Glutamatergic neuron (in vitro differentiated cells): ENCODE measurements around the gene RADIL. TPM values are rescaled to one million over a fixed set of nuclear protein-coding genes. Genes with fewer than 3 reads are reported as not detected.

ENCODE experiments used
- DNase-seq: peaks from one replicate; pipeline ENCODE4 v3.0.0; 2022
- H3K27ac Mint-ChIP-seq: one replicate; pipeline ENCODE4 v1.8.0; 2020; ENCODE audit warnings: mild to moderate bottlenecking, mixed read lengths, inconsistent platforms; ENCODE audit not compliant: unreplicated experiment
- H3K27me3 Mint-ChIP-seq: one replicate; pipeline ENCODE4 v1.8.0; 2020; ENCODE audit warnings: mild to moderate bottlenecking, moderate library complexity, mixed read lengths, inconsistent platforms; ENCODE audit not compliant: unreplicated experiment
- H3K36me3 Mint-ChIP-seq: one replicate; pipeline ENCODE4 v1.8.0; 2020; ENCODE audit warnings: mild to moderate bottlenecking, mixed read lengths, inconsistent platforms; ENCODE audit not compliant: unreplicated experiment
- H3K4me1 Mint-ChIP-seq: one replicate; pipeline ENCODE4 v1.8.0; 2020; ENCODE audit warnings: mild to moderate bottlenecking, low read depth, mixed read lengths, inconsistent platforms; ENCODE audit not compliant: unreplicated experiment
- H3K4me3 Mint-ChIP-seq: one replicate; pipeline ENCODE4 v1.8.0; 2020; ENCODE audit warnings: mild to moderate bottlenecking, mixed read lengths, inconsistent platforms; ENCODE audit not compliant: unreplicated experiment
- H3K9me3 Mint-ChIP-seq: one replicate; pipeline ENCODE4 v1.8.0; 2020; ENCODE audit warnings: mild to moderate bottlenecking, moderate library complexity, mixed read lengths, inconsistent platforms; ENCODE audit not compliant: unreplicated experiment
- total RNA-seq: library from RNA; stranded (reverse); fragmentation: NEBNext Ultra II Directional; extraction: Animal tissue kit (Norgen Biotek cat#: 25700); gene quantifications from one replicate; pipeline ENCODE4 v1.2.1, GENCODE V29; 2021; ENCODE audit not compliant: unreplicated experiment
- TF ChIP-seq, protein P1 (sequence below): fragments of 200-600 bp; sonication (generic); IDR thresholded peaks from one replicate; pipeline ENCODE4 v1.5.0; 2021; ENCODE audit not compliant: partially characterized antibody, unreplicated experiment

Gene RADIL
- total RNA-seq, 1 donor from 2014 or later: 31.3 TPM

DNA sequence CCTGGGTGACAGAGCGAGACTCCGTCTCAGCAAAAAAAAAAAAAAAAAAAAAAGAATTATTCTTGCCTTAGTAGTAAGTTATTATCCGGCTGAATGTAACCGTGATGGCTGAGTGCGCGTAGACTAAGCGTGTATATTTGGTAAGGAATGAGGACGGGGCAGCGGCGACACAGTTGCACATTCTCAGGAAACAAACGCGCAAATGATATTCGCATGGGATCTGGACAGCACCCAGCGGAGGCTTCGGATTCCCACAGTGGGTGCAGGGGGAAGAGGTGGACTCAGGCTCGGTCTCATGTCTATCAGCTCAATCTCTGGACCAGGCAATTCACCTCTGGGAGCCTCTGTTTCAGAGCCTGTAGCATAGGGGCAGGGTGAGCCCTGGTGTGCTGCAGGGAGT lies 50.8 kb downstream of the RADIL start:
- TF ChIP-seq, protein P1, sequence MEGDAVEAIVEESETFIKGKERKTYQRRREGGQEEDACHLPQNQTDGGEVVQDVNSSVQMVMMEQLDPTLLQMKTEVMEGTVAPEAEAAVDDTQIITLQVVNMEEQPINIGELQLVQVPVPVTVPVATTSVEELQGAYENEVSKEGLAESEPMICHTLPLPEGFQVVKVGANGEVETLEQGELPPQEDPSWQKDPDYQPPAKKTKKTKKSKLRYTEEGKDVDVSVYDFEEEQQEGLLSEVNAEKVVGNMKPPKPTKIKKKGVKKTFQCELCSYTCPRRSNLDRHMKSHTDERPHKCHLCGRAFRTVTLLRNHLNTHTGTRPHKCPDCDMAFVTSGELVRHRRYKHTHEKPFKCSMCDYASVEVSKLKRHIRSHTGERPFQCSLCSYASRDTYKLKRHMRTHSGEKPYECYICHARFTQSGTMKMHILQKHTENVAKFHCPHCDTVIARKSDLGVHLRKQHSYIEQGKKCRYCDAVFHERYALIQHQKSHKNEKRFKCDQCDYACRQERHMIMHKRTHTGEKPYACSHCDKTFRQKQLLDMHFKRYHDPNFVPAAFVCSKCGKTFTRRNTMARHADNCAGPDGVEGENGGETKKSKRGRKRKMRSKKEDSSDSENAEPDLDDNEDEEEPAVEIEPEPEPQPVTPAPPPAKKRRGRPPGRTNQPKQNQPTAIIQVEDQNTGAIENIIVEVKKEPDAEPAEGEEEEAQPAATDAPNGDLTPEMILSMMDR: no peak
- H3K4me1 Mint-ChIP-seq: peaks cover 16% of the 10 kb centered on the region
- no peak overlapping the region for H3K4me3 Mint-ChIP-seq
- DNase-seq: no peak
- H3K27me3 Mint-ChIP-seq: peaks cover 11% of the 10 kb centered on the region
- peaks cover 11% of the 10 kb centered on the region for H3K9me3 Mint-ChIP-seq
- no peak overlapping the region for H3K27ac Mint-ChIP-seq
- peaks cover 12% of the 10 kb centered on the region for H3K36me3 Mint-ChIP-seq

DNA sequence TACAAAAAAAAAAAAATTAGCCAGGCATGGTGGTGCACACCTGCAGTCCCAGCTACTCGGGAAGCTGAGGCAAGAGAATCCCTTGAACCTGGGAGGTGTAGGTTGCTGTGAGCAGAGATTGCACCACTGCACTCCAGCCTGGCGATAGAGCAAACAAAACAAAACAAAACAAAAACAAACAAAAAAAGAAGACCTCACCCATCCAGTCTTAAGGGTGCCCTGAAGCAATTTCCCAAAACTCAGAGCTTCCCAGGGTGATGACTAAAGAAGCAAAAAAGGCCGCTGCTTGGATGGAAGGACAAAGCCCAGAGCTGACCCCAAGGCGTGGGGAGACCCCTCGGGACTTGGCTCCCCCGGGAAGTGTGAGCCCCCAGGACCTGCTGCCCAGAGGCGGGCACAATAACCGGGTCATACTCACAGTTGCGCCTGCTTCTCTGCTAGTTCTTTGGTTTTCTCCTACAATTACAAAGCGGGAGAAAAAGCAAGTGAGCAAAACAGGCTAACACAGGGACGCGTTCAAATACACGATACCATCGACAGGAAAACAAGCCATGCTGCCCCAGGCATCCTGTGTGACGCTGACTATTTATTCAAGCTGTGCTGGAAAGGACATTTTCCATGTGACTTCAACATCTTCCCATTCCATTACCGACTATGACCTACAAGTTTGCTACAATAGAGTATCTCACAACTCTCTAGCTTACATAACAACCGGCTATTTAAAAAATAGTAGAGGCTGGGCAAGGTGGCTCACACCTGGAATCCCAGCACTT lies 51.6 kb downstream of the RADIL start:
- no peak overlapping the region for H3K27ac Mint-ChIP-seq
- peaks cover 7% of the 10 kb centered on the region for H3K9me3 Mint-ChIP-seq
- H3K4me3 Mint-ChIP-seq: no peak overlapping the region
- H3K36me3 Mint-ChIP-seq: peaks cover 12% of the 10 kb centered on the region
- DNase-seq: no peak
- peaks cover 8% of the 10 kb centered on the region for H3K4me1 Mint-ChIP-seq
- H3K27me3 Mint-ChIP-seq: peaks cover 9% of the 10 kb centered on the region
- TF ChIP-seq, protein P1: no peak

DNA sequence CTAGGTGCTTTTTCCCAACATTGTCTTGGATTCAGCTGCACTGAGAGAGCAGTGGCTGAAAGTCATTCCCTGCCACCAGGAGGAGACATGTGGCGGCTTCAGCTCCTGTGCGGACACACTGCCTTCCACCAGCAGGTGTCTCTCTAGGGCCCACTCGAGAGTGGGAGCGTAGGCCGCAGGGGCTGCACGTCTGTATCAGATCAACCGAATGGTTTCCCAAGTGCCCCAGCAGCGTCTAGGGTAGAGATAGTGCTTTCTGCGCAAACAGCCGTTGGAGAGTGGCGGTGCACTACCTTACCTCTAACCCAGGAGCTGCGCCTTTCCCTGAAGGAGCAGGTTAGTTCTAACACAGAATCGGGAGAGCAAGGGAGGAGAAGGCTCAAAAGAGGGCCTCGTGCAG lies 53.3 kb downstream of the RADIL start:
- Mint-ChIP-seq H3K27ac (peak overlapping the region; percentile 59), H3K9me3 (peaks cover 7% of the 10 kb centered on the region), H3K36me3 (peaks cover 12% of the 10 kb centered on the region), H3K4me1 (peaks cover 5% of the 10 kb centered on the region), H3K4me3 (no peak overlapping the region), H3K27me3 (peaks cover 6% of the 10 kb centered on the region)
- TF ChIP-seq, protein P1: peak; percentile 65
- DNase-seq: peak; percentile 86

DNA sequence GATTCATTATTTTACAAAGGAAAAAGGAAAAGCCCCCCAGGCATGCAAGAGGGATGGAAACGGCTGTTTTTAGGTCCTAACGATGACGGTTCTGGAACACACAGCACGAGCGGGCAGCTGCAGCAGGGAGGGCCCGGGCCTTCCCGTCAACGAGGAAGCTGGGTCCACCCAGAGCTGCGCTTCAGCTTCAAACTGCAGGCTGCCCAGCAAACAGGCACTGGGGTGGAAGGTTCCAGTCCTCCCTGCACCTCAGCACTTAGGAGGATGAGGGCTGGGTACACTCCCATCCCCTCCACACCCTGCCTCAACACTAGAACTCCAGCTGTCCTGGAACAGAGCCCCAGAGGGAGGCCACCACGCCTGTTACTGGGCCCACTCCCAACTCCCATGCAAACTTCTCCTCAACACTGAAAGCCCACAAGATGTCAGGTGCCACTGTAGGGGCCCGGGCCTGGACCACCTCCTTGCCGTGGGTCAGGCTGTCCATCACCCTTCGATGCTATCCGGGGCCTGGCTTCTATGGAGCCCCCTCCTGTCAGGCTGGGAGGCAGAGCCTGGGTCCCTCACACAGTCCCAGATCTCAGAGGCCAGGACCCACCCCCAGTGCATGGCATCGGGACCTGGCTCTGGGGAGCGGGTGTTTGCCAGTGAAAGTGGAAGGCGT lies 54.7 kb downstream of the RADIL start:
- Mint-ChIP-seq H3K9me3 (peaks cover 7% of the 10 kb centered on the region), H3K27ac (no peak overlapping the region), H3K4me1 (peaks cover 5% of the 10 kb centered on the region), H3K27me3 (peaks cover 6% of the 10 kb centered on the region), H3K4me3 (no peak overlapping the region), H3K36me3 (peaks cover 12% of the 10 kb centered on the region)
- DNase-seq: no peak
- TF ChIP-seq, protein P1: no peak

DNA sequence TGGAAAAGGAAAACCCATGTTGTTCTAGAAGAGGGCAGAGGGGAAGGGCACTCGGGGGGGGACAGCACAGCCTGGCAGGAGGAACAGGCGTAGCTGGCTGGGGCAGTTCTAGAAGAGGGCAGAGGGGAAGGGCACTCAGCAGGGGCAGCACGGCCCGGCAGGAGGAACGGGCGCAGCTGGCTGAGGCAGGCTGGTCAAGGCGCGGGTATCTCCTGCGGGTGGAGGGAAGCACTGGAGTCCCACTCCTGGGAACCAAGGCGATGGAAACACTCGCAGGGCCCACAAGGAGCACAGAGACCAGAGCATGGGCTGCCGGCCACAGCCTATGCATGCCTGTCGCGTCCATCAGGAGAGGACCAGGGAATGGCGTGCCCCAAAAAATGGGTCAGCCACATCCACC lies 58.4 kb downstream of the RADIL start:
- peaks cover 10% of the 10 kb centered on the region for H3K36me3 Mint-ChIP-seq
- H3K4me1 Mint-ChIP-seq: peaks cover 3% of the 10 kb centered on the region

More for the DNA sequence above, 58.4 kb downstream of the RADIL start:
- Mint-ChIP-seq H3K27me3 (peaks cover 6% of the 10 kb centered on the region), H3K9me3 (peaks cover under 1% of the 10 kb centered on the region), H3K4me3 (no peak overlapping the region), H3K27ac (no peak overlapping the region)
- no peak for DNase-seq
- TF ChIP-seq, protein P1: no peak
